Activated CD4-positive, alpha-beta T cell treated with anti-CD3 and anti-CD28 coated beads, Interleukin-2, amount 10 ng/mL, durations not matched to agents 24 days and 14 days (primary cell): Measurements from ENCODE around the gene NDFIP1. TPM values are rescaled to one million over a fixed set of nuclear protein-coding genes. Genes with fewer than 3 reads are reported as not detected.
A peak's percentile ranks its signal among the peaks of the same experiment; 100 is the strongest.

Experiments
- DNase-seq: peaks from one replicate; pipeline ENCODE4 v3.0.0; 2022
- H3K27ac Mint-ChIP-seq: one replicate; pipeline ENCODE4 v1.8.0; 2022; ENCODE audit warnings: mild to moderate bottlenecking, mixed read lengths
- H3K27me3 Mint-ChIP-seq: one replicate; pipeline ENCODE4 v1.8.0; 2022; ENCODE audit warnings: mixed read lengths
- H3K36me3 Mint-ChIP-seq: one replicate; pipeline ENCODE4 v1.8.0; 2022; ENCODE audit warnings: low read depth, mild to moderate bottlenecking, mixed read lengths
- H3K4me1 Mint-ChIP-seq: one replicate; pipeline ENCODE4 v1.8.0; 2021; ENCODE audit warnings: mixed read lengths
- H3K4me3 Mint-ChIP-seq: one replicate; pipeline ENCODE4 v1.8.0; 2022; ENCODE audit warnings: mild to moderate bottlenecking, moderate library complexity, mixed read lengths
- H3K9me3 Mint-ChIP-seq: one replicate; pipeline ENCODE4 v1.8.0; 2021; ENCODE audit warnings: mixed read lengths
- intact Hi-C: fragments of 100-400 bp; cut with micrococcal nuclease; formaldehyde crosslinking; loops from one replicate; pipeline ENCODE4 v1.15.1; 2023
- total RNA-seq: library from RNA; stranded (reverse); gene quantifications from 2 replicates; pipeline ENCODE4 v1.2.3, GENCODE V29; 2022

NDFIP1 gene
- total RNA-seq, 1 donor from 2014 or later = 122 TPM

GRCh38 chr5:142117579-142118151 is 9.1 kb downstream of the NDFIP1 start:
- no peak for DNase-seq
- peaks cover 60% of the 10 kb centered on the region for H3K36me3 Mint-ChIP-seq
- peak overlapping the region; percentile 26 for H3K27ac Mint-ChIP-seq
- no peaks in the 10 kb centered on the region for H3K9me3 Mint-ChIP-seq
- peaks cover 61% of the 10 kb centered on the region for H3K4me1 Mint-ChIP-seq
- no peak overlapping the region for H3K4me3 Mint-ChIP-seq
- no peaks in the 10 kb centered on the region for H3K27me3 Mint-ChIP-seq
- intact Hi-C loops = no loop called here

- no peaks in the 10 kb centered on the region for H3K27me3 Mint-ChIP-seq
These were observed 9.6 kb downstream of the NDFIP1 start for GRCh38 chr5:142118155-142118686.

GRCh38 chr5:142119051-142119625 is 10.6 kb downstream of the NDFIP1 start:
- H3K9me3 Mint-ChIP-seq = no peaks in the 10 kb centered on the region
- peaks cover 57% of the 10 kb centered on the region for H3K36me3 Mint-ChIP-seq
- no peak overlapping the region for H3K4me3 Mint-ChIP-seq
- peaks cover 57% of the 10 kb centered on the region for H3K4me1 Mint-ChIP-seq
- intact Hi-C loops = loop anchor here (1.0 kb wide), 2 partner anchors 9 kb away; no protein-coding TSS in a partner anchor
- H3K27ac Mint-ChIP-seq = peak overlapping the region; percentile 3
- no peak for DNase-seq
- no peaks in the 10 kb centered on the region for H3K27me3 Mint-ChIP-seq

More at GRCh38 chr5:142118155-142118686, 9.6 kb downstream of the NDFIP1 start:
- Mint-ChIP-seq H3K27ac (peak overlapping the region; percentile 80), H3K4me1 (peaks cover 59% of the 10 kb centered on the region), H3K4me3 (peak overlapping the region; percentile 34), H3K36me3 (peaks cover 57% of the 10 kb centered on the region), H3K9me3 (no peaks in the 10 kb centered on the region)
- intact Hi-C loops = no loop called here
- DNase-seq = no peak

- Mint-ChIP-seq H3K27ac (peak overlapping the region; percentile 79), H3K9me3 (no peaks in the 10 kb centered on the region), H3K4me1 (peaks cover 52% of the 10 kb centered on the region), H3K4me3 (peak overlapping the region; percentile 69), H3K36me3 (peaks cover 60% of the 10 kb centered on the region), H3K27me3 (no peaks in the 10 kb centered on the region)
- DNase-seq = no peak
- intact Hi-C loops = no loop called here
These were observed 11.8 kb downstream of the NDFIP1 start for GRCh38 chr5:142120247-142120935.

- H3K4me3 Mint-ChIP-seq = no peak overlapping the region
- peaks cover 50% of the 10 kb centered on the region for H3K4me1 Mint-ChIP-seq
- intact Hi-C loops = no loop called here
- no peak overlapping the region for H3K27ac Mint-ChIP-seq
- H3K36me3 Mint-ChIP-seq = peaks cover 62% of the 10 kb centered on the region
- no peaks in the 10 kb centered on the region for H3K27me3 Mint-ChIP-seq
- DNase-seq = no peak
- H3K9me3 Mint-ChIP-seq = no peaks in the 10 kb centered on the region
These were observed 13.5 kb downstream of the NDFIP1 start for GRCh38 chr5:142122121-142122520.

GRCh38 chr5:142125378-142125777 is 16.8 kb downstream of the NDFIP1 start:
- H3K27me3 Mint-ChIP-seq = no peaks in the 10 kb centered on the region
- DNase-seq = no peak
- intact Hi-C loops = no loop called here
- H3K36me3 Mint-ChIP-seq = peaks cover 57% of the 10 kb centered on the region
- no peaks in the 10 kb centered on the region for H3K9me3 Mint-ChIP-seq
- peaks cover 54% of the 10 kb centered on the region for H3K4me1 Mint-ChIP-seq
- no peak overlapping the region for H3K27ac Mint-ChIP-seq
- H3K4me3 Mint-ChIP-seq = no peak overlapping the region

GRCh38 chr5:142125963-142126362 is 17.4 kb downstream of the NDFIP1 start:
- no peak overlapping the region for H3K4me3 Mint-ChIP-seq
- no peaks in the 10 kb centered on the region for H3K9me3 Mint-ChIP-seq
- intact Hi-C loops = no loop called here
- H3K27me3 Mint-ChIP-seq = no peaks in the 10 kb centered on the region
- DNase-seq = no peak
- H3K4me1 Mint-ChIP-seq = peaks cover 49% of the 10 kb centered on the region
- no peak overlapping the region for H3K27ac Mint-ChIP-seq
- peaks cover 55% of the 10 kb centered on the region for H3K36me3 Mint-ChIP-seq

- Mint-ChIP-seq H3K27me3 (no peaks in the 10 kb centered on the region), H3K9me3 (no peaks in the 10 kb centered on the region), H3K36me3 (peaks cover 38% of the 10 kb centered on the region), H3K4me1 (peaks cover 35% of the 10 kb centered on the region), H3K27ac (peak overlapping the region; percentile 54), H3K4me3 (peak overlapping the region; percentile 64)
- DNase-seq = no peak
- intact Hi-C loops = loop anchor here (1.0 to 2.0 kb wide), 2 partner anchors 9 to 18 kb away; no protein-coding TSS in a partner anchor
These were observed 20.2 kb downstream of the NDFIP1 start for GRCh38 chr5:142128675-142129208.

- peak overlapping the region; percentile 54 for H3K27ac Mint-ChIP-seq
- intact Hi-C loops = loop anchor here (2.0 kb wide), 1 partner anchor 19 kb away; no protein-coding TSS in a partner anchor
- H3K9me3 Mint-ChIP-seq = no peaks in the 10 kb centered on the region
- H3K27me3 Mint-ChIP-seq = no peaks in the 10 kb centered on the region
- H3K36me3 Mint-ChIP-seq = peaks cover 30% of the 10 kb centered on the region
- H3K4me3 Mint-ChIP-seq = no peak overlapping the region
- peaks cover 32% of the 10 kb centered on the region for H3K4me1 Mint-ChIP-seq
- no peak for DNase-seq
These were observed 21.0 kb downstream of the NDFIP1 start for GRCh38 chr5:142129446-142130066.

GRCh38 chr5:142131394-142131793 is 22.8 kb downstream of the NDFIP1 start:
- intact Hi-C loops = no loop called here
- Mint-ChIP-seq H3K27ac (no peak overlapping the region), H3K4me3 (no peak overlapping the region), H3K27me3 (no peaks in the 10 kb centered on the region), H3K9me3 (no peaks in the 10 kb centered on the region), H3K36me3 (peaks cover 31% of the 10 kb centered on the region), H3K4me1 (peaks cover 28% of the 10 kb centered on the region)
- DNase-seq = no peak

- Mint-ChIP-seq H3K27ac (no peak overlapping the region), H3K36me3 (peaks cover 29% of the 10 kb centered on the region), H3K4me3 (no peak overlapping the region), H3K4me1 (peaks cover 21% of the 10 kb centered on the region), H3K27me3 (no peaks in the 10 kb centered on the region), H3K9me3 (no peaks in the 10 kb centered on the region)
- intact Hi-C loops = no loop called here
- peak; percentile 50 for DNase-seq
These were observed 24.3 kb downstream of the NDFIP1 start for GRCh38 chr5:142132916-142133315.

- H3K4me3 Mint-ChIP-seq = no peak overlapping the region
- peaks cover 14% of the 10 kb centered on the region for H3K4me1 Mint-ChIP-seq
- H3K9me3 Mint-ChIP-seq = no peaks in the 10 kb centered on the region
- intact Hi-C loops = no loop called here
- H3K36me3 Mint-ChIP-seq = peaks cover 30% of the 10 kb centered on the region
- no peak overlapping the region for H3K27ac Mint-ChIP-seq
- H3K27me3 Mint-ChIP-seq = no peaks in the 10 kb centered on the region
- DNase-seq = peak; percentile 34
These were observed 25.0 kb downstream of the NDFIP1 start for GRCh38 chr5:142133330-142134206.
